SK-N-SH (cell line): ENCODE measurements around the gene HOXD11. TPM values are rescaled to one million over a fixed set of nuclear protein-coding genes. Genes with fewer than 3 reads are reported as not detected.

Experiments used
- CTCF ChIA-PET: fragments of 300-600, 350-600 bp; formaldehyde crosslinking; extraction: SDS; loops from one replicate; lab custom pipeline; 2021; lab: Yijun Ruan, JAX
- POLR2A ChIA-PET: fragments of 350-600 bp; sonication (Branson Sonifier 250); formaldehyde crosslinking; extraction: SDS; loops from one replicate; lab custom pipeline; 2020; ENCODE audit warnings: antibody characterized with exemption, inconsistent platforms; lab: Yijun Ruan, JAX
- DNase-seq: peaks from one replicate; pipeline ENCODE4 v3.0.0; 2012
- H2AFZ ChIP-seq: fragments of 200-600 bp; sonication (generic); 2 replicates; pipeline ENCODE4 v1.8.1; 2016; ENCODE audit warnings: antibody characterized with exemption, mild to moderate bottlenecking, low read depth
- H3F3A ChIP-seq: fragments of 200-600 bp; sonication (generic); replicated peaks from 2 replicates; pipeline ENCODE3; 2016; ENCODE audit warnings: antibody characterized with exemption, mild to moderate bottlenecking; ENCODE audit not compliant: insufficient read depth
- H3K27ac ChIP-seq, 2 experiments: fragments of 200-500 bp in 1 of 2; fragments of 200-600 bp in 1 of 2; sonication (Bioruptor generic) in 1 of 2; sonication (generic), shearing (Covaris generic) in 1 of 2; 2 replicates each; pipeline versions ENCODE4 v1.5.1 to v1.6.1; 2014 to 2016; ENCODE audit warnings: low read depth in 2 of 2, inconsistent platforms in 1 of 2, low read length in 1 of 2, mild to moderate bottlenecking in 1 of 2, mixed read lengths in 1 of 2
- H3K27me3 ChIP-seq: fragments of 200-600 bp; sonication (generic), shearing (Covaris generic); 2 replicates; pipeline ENCODE4 v1.6.1; 2016; ENCODE audit warnings: mixed run types; ENCODE audit not compliant: insufficient read depth
- H3K36me3 ChIP-seq, 2 experiments: fragments of 200-500 bp in 1 of 2; fragments of 200-600 bp in 1 of 2; sonication (Bioruptor generic) in 1 of 2; sonication (generic) in 1 of 2; replicated peaks in 1 of 2; 2 replicates each; pipeline versions ENCODE3 to v1.5.1; 2014 to 2016; ENCODE audit warnings: low read length in 1 of 2, mild to moderate bottlenecking in 1 of 2; ENCODE audit not compliant: insufficient read depth in 2 of 2, control insufficient read depth in 1 of 2
- H3K4me1 ChIP-seq, 2 experiments: fragments of 200-500 bp in 1 of 2; fragments of 200-600 bp in 1 of 2; sonication (Bioruptor generic) in 1 of 2; sonication (generic), shearing (Covaris generic) in 1 of 2; 2 replicates each; pipeline versions ENCODE4 v1.5.1 to v1.6.1; 2014 to 2016; ENCODE audit warnings: low read depth in 1 of 2, low read length in 1 of 2, mixed run types in 1 of 2; ENCODE audit not compliant: insufficient read depth in 2 of 2, control insufficient read depth in 1 of 2
- H3K4me2 ChIP-seq: fragments of 200-600 bp; sonication (generic), shearing (Covaris generic); 2 replicates; pipeline ENCODE4 v1.6.1; 2017; ENCODE audit warnings: mixed run types
- H3K4me3 ChIP-seq, 2 experiments: fragments of 200-500 bp in 1 of 2; fragments of 200-600 bp in 1 of 2; sonication (Bioruptor generic) in 1 of 2; sonication (generic), shearing (Covaris generic) in 1 of 2; 2 replicates each; pipeline versions ENCODE4 v1.5.1 to v1.8.1; 2014 to 2016; ENCODE audit warnings: low read depth in 2 of 2, inconsistent platforms in 1 of 2, low read length in 1 of 2, mild to moderate bottlenecking in 1 of 2, mixed read lengths in 1 of 2, moderate library complexity in 1 of 2
- H3K79me2 ChIP-seq: fragments of 200-600 bp; sonication (generic); 2 replicates; pipeline ENCODE4 v1.8.1; 2017; ENCODE audit warnings: mild to moderate bottlenecking; ENCODE audit not compliant: insufficient read depth
- H3K9ac ChIP-seq: fragments of 200-600 bp; sonication (generic); 2 replicates; pipeline ENCODE4 v1.6.1; 2017; ENCODE audit warnings: mixed run types
- H3K9me2 ChIP-seq: fragments of 200-600 bp; sonication (generic); 2 replicates; pipeline ENCODE4 v1.6.1; 2017; ENCODE audit warnings: mixed run types
- H3K9me3 ChIP-seq: fragments of 200-600 bp; sonication (generic); 2 replicates; pipeline ENCODE4 v1.6.1; 2017; ENCODE audit warnings: mixed run types, mild to moderate bottlenecking, moderate library complexity
- H4K20me1 ChIP-seq: fragments of 200-600 bp; sonication (generic); 2 replicates; pipeline ENCODE4 v1.6.1; 2017; ENCODE audit warnings: mild to moderate bottlenecking, mixed run types; ENCODE audit not compliant: insufficient read depth
- ELF1 ChIP-seq: IDR thresholded peaks from 2 replicates; pipeline ENCODE4 v1.4.0; 2012
- EP300 ChIP-seq, 2 experiments: IDR thresholded peaks; 2 replicates each; pipeline versions ENCODE4 v1.4.0 to v1.6.1; 2012; ENCODE audit warnings: borderline replicate concordance in 1 of 2, low read depth in 1 of 2, low read length in 1 of 2
- FOSL2 ChIP-seq: IDR thresholded peaks from 2 replicates; pipeline ENCODE4 v1.4.0; 2012; ENCODE audit warnings: low read depth, mild to moderate bottlenecking, moderate library complexity, borderline replicate concordance
- FOXM1 ChIP-seq: IDR thresholded peaks from 2 replicates; pipeline ENCODE4 v1.4.0; 2012; ENCODE audit warnings: low read depth, mild to moderate bottlenecking
- JUND ChIP-seq: IDR thresholded peaks from 2 replicates; pipeline ENCODE4 v1.4.0; 2012
- MEF2A ChIP-seq: IDR thresholded peaks from 2 replicates; pipeline ENCODE4 v1.4.0; 2012; ENCODE audit warnings: low read depth, borderline replicate concordance
- MXI1 ChIP-seq: IDR thresholded peaks from 2 replicates; pipeline ENCODE4 v1.6.1; 2012; ENCODE audit warnings: mild to moderate bottlenecking, low read depth, low read length, improper control_type of control experiment
- NFIC ChIP-seq: IDR thresholded peaks from 2 replicates; pipeline ENCODE4 v1.4.0; 2012; ENCODE audit warnings: borderline replicate concordance
- NRF1 ChIP-seq: IDR thresholded peaks from 2 replicates; pipeline ENCODE4 v1.6.1; 2012; ENCODE audit warnings: low read depth, mild to moderate bottlenecking, low read length
- PBX3 ChIP-seq: IDR thresholded peaks from 2 replicates; pipeline ENCODE4; 2012
- SIN3A ChIP-seq: IDR thresholded peaks from 2 replicates; pipeline ENCODE4 v1.6.1; 2012; ENCODE audit warnings: low read depth, mild to moderate bottlenecking, low read length, moderate library complexity, borderline replicate concordance
- TAF1 ChIP-seq: IDR thresholded peaks from 2 replicates; pipeline ENCODE4 v1.6.1; 2012; ENCODE audit warnings: low read depth, mild to moderate bottlenecking, low read length, moderate library complexity, borderline replicate concordance
- TEAD4 ChIP-seq: IDR thresholded peaks from 2 replicates; pipeline ENCODE4 v1.4.0; 2012; ENCODE audit warnings: mild to moderate bottlenecking, borderline replicate concordance; ENCODE audit not compliant: insufficient read depth
- YY1 ChIP-seq: IDR thresholded peaks from 2 replicates; pipeline ENCODE4 v1.4.0; 2012; ENCODE audit warnings: low read depth, mild to moderate bottlenecking
- WGBS: methylation state at CpG from one replicate; pipeline ENCODE4 v1.1.6; 2017; ENCODE audit warnings: low lambda C conversion rate; 5-methylcytosine and 5-hydroxymethylcytosine counted together
- polyA plus RNA-seq, 3 experiments: library from polyadenylated mRNA; depleted of rRNA; stranded (reverse); fragments of >200 nt; gene quantifications; 2 replicates each; pipeline ENCODE4 v1.2.3, GENCODE V29; 2012
- TF ChIP-seq, protein P1 (sequence below): IDR thresholded peaks from 2 replicates; pipeline ENCODE4 v1.4.0; 2012; ENCODE audit warnings: low read depth, borderline replicate concordance
- TF ChIP-seq, protein P2 (sequence below): IDR thresholded peaks from 2 replicates; pipeline ENCODE4 v1.6.1; 2012; ENCODE audit warnings: mild to moderate bottlenecking, low read depth, low read length, moderate library complexity
- TF ChIP-seq, protein P3 (sequence below): IDR thresholded peaks from 2 replicates; pipeline ENCODE4 v1.4.0; 2012; ENCODE audit warnings: low read depth

The HOXD11 gene
- polyA plus RNA-seq, 1 of the 3 experiments (the other 2 are of a cell fraction): not detected

GRCh38 chr2:176109192-176109901 lies 2.3 kb downstream of the HOXD11 start:
- Histone ChIP-seq H3K9me3 (no peaks in the 10 kb centered on the region), H3K27ac (no peak overlapping the region), H2AFZ (no peak overlapping the region), H3K79me2 (no peaks in the 10 kb centered on the region), H3K4me2 (no peak overlapping the region), H4K20me1 (no peaks in the 10 kb centered on the region), H3K36me3 (no peaks in the 10 kb centered on the region), H3K27me3 (peaks cover 73% of the 10 kb centered on the region), H3F3A (peaks cover 6% of the 10 kb centered on the region), H3K9ac (no peak overlapping the region), H3K4me3 (no peak overlapping the region), H3K4me1 (peaks cover 0 to 11% of the 10 kb centered on the region in 2 experiments; a peak in 2 of 4 replicates), H3K9me2 (no peaks in the 10 kb centered on the region)
- TF ChIP-seq, protein P1, sequence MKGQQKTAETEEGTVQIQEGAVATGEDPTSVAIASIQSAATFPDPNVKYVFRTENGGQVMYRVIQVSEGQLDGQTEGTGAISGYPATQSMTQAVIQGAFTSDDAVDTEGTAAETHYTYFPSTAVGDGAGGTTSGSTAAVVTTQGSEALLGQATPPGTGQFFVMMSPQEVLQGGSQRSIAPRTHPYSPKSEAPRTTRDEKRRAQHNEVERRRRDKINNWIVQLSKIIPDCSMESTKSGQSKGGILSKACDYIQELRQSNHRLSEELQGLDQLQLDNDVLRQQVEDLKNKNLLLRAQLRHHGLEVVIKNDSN: no peak
- no peak for TF ChIP-seq FOXM1
- no peak for TF ChIP-seq TAF1
- TF ChIP-seq TEAD4: no peak
- no peak for TF ChIP-seq EP300 (IDR thresholded peaks at IDR 0.05; ENCODE audit: borderline replicate concordance in 1 of 2, low read depth in 1 of 2, low read length in 1 of 2)
- TF ChIP-seq JUND: no peak
- TF ChIP-seq, protein P2, sequence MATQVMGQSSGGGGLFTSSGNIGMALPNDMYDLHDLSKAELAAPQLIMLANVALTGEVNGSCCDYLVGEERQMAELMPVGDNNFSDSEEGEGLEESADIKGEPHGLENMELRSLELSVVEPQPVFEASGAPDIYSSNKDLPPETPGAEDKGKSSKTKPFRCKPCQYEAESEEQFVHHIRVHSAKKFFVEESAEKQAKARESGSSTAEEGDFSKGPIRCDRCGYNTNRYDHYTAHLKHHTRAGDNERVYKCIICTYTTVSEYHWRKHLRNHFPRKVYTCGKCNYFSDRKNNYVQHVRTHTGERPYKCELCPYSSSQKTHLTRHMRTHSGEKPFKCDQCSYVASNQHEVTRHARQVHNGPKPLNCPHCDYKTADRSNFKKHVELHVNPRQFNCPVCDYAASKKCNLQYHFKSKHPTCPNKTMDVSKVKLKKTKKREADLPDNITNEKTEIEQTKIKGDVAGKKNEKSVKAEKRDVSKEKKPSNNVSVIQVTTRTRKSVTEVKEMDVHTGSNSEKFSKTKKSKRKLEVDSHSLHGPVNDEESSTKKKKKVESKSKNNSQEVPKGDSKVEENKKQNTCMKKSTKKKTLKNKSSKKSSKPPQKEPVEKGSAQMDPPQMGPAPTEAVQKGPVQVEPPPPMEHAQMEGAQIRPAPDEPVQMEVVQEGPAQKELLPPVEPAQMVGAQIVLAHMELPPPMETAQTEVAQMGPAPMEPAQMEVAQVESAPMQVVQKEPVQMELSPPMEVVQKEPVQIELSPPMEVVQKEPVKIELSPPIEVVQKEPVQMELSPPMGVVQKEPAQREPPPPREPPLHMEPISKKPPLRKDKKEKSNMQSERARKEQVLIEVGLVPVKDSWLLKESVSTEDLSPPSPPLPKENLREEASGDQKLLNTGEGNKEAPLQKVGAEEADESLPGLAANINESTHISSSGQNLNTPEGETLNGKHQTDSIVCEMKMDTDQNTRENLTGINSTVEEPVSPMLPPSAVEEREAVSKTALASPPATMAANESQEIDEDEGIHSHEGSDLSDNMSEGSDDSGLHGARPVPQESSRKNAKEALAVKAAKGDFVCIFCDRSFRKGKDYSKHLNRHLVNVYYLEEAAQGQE: no peak
- TF ChIP-seq FOSL2: no peak
- TF ChIP-seq SIN3A: no peak
- TF ChIP-seq MXI1: no peak
- no peak for TF ChIP-seq YY1
- TF ChIP-seq, protein P3, sequence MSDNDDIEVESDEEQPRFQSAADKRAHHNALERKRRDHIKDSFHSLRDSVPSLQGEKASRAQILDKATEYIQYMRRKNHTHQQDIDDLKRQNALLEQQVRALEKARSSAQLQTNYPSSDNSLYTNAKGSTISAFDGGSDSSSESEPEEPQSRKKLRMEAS: no peak
- TF ChIP-seq NFIC: no peak
- no peak for TF ChIP-seq MEF2A
- TF ChIP-seq PBX3: no peak
- no peak for TF ChIP-seq NRF1
- no peak for TF ChIP-seq ELF1
- WGBS: 53% methylated on average over 25 of the region's 26 CpGs
- no peak for DNase-seq
- CTCF ChIA-PET: interaction anchor here (1.1 to 17.7 kb wide), 7 partner anchors 15 to 1639 kb away, joined by 3 to 264 read pairs (median 22); partner anchors contain the start of genes HOXD12, HOXD13 and HOXD9
- POLR2A ChIA-PET: no interaction called here
